GM21515 (cell line): ENCODE measurements around the gene USP43.

Experiments
- ATAC-seq: cut with Tn5 transposase; IDR thresholded peaks from one replicate; pipeline ENCODE4 v1.9.1; 2021; ENCODE audit not compliant: unreplicated experiment

Gene USP43

DNA sequence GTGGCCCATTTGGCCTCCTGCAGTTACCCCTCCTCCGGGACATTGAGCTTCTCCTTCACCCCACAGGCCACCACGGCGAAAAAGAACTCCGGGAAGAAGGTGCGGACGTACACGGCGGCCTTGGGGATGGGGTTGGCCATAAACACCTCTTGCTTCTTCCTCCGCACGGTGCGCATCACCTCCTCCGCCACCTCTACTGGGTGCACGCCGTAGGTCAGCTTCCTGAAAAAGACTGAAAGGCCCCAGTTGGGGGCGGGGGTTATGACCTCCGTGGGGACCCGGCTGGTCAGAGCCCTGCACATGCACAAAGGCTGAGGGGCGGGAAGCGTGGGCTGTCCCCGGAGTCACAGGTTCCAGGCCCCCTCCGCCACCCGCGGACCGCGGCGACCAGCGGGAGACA is 126.1 kb downstream of the USP43 start:
- no peak for ATAC-seq

DNA sequence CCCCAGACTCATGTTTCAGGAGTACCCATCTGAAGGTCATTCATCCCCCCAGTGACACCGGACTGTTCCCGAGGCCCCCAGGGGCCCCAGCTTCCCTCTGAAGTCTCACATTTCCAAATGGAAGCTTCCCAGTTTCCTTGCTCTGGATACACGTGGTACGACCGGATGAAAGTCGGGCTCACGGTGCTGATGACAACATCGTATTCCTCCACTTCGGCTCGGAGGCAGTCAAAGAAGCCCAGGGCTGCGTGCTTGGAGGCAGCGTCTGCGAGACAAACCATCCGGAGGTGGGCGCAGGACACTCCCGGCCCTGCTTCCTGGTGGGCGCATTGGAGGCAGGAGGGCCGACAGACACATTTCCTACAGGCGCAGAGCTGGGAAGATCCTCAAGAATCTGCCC is 127.3 kb downstream of the USP43 start:
- ATAC-seq, result no peak

DNA sequence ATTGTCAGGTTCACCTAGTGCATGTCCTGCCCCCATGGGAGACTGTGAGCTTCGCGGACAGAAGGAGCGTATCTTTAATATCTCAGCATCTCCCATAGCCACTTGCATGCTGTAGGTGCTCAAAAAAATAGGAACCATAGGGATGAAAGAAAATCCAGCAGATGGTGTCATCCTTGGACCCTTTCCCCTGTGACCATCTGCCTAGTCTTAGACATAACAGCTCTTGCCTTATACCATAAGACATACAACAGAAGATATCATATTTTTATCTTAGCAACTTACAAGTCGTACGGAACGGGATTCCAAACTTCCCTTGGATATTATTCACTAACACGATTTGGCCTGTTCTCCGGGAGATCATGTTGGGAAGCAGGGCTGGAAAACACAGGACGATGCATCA is 131.6 kb downstream of the USP43 start:
- ATAC-seq, result no peak
